GM12873 (cell line): Measurements from ENCODE around the gene DENND2D.

Experiments
- TF ChIP-seq, protein P1 (sequence below): IDR thresholded peaks from 2 replicates; pipeline ENCODE4 v1.5.1; 2012; ENCODE audit warnings: low read depth, mild to moderate bottlenecking, moderate library complexity, low read length, control low read depth; ENCODE audit not compliant: insufficient read depth; ENCODE audit errors: missing control alignments

Gene DENND2D

DNA sequence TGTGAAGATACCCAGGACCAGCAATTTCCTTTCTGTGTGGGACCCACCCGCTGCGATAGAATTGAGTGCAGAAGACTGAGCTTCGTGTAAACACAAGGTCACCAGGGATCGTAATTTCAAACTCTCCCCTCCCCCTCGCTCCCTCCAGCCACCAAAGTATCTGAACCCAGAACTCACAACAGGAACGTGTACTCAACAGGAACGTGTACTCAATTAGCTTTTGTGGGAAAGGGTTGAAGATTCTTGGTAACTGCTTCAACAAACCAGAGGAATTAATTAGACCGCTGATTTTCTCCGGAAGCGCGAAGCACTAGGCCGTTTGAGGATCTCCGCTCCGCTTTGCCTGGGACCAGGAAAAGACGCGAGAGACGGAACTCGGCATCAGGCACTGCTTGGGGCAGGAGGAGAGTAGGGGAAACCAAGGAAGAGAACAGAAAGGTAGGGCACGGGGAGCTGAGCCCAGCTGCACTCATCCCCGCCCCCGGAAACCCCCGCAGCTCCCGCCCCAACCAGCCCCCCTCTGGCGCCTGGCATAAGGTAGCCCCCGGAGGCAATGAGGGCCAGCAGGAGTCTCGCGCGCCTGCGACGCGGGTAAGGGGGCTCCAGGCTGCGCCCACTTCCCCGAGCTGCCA lies 61.0 kb downstream of the DENND2D start:
- TF ChIP-seq, protein P1, sequence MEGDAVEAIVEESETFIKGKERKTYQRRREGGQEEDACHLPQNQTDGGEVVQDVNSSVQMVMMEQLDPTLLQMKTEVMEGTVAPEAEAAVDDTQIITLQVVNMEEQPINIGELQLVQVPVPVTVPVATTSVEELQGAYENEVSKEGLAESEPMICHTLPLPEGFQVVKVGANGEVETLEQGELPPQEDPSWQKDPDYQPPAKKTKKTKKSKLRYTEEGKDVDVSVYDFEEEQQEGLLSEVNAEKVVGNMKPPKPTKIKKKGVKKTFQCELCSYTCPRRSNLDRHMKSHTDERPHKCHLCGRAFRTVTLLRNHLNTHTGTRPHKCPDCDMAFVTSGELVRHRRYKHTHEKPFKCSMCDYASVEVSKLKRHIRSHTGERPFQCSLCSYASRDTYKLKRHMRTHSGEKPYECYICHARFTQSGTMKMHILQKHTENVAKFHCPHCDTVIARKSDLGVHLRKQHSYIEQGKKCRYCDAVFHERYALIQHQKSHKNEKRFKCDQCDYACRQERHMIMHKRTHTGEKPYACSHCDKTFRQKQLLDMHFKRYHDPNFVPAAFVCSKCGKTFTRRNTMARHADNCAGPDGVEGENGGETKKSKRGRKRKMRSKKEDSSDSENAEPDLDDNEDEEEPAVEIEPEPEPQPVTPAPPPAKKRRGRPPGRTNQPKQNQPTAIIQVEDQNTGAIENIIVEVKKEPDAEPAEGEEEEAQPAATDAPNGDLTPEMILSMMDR = no peak
